Naive thymus-derived CD4-positive, alpha-beta T cell (primary cell): ENCODE measurements around the gene C2orf15. TPM values are rescaled to one million over a fixed set of nuclear protein-coding genes. Genes with fewer than 3 reads are reported as not detected.

Source experiments
- ATAC-seq: fragments of 150-1000 bp; cut with Tn5 transposase; 2 replicates; pipeline ENCODE4 v1.10.0; 2021; ENCODE audit warnings: mild to moderate bottlenecking, moderate library complexity
- CTCF ChIA-PET: fragments of 350-600 bp; sonication (Branson Sonifier 250); formaldehyde crosslinking; loops from one replicate; lab custom pipeline; 2021; ENCODE audit warnings: antibody characterized with exemption; lab: Charles Lee
- POLR2A ChIA-PET: fragments of 350-600 bp; sonication (Branson Sonifier 250); formaldehyde crosslinking; loops from one replicate; lab custom pipeline; 2021; ENCODE audit warnings: antibody characterized with exemption, inconsistent platforms; lab: Charles Lee
- DNase-seq, 9 donors: peaks; one replicate each; pipeline versions ENCODE4 v3.0.0 to v3.0.0-alpha.2; 2020 to 2022; ENCODE audit warnings: mixed read lengths in 1 of 9
- H3K27ac ChIP-seq: one replicate; pipeline ENCODE4 v1.7.0; 2013; ENCODE audit warnings: mild to moderate bottlenecking, low read depth, low read length, moderate library complexity
- H3K27me3 ChIP-seq, 2 donors: one replicate each; pipeline ENCODE4 v1.7.0; 2013; ENCODE audit warnings: low read length in 2 of 2, mild to moderate bottlenecking in 2 of 2, moderate library complexity in 2 of 2; ENCODE audit not compliant: control insufficient read depth in 2 of 2, insufficient read depth in 2 of 2
- H3K36me3 ChIP-seq, 3 experiments: 1 replicate in 2 of 3; 2 replicates in 1 of 3; pipeline ENCODE4 v1.7.0; 2013; ENCODE audit warnings: low read length in 3 of 3, mild to moderate bottlenecking in 3 of 3, moderate library complexity in 1 of 3; ENCODE audit not compliant: insufficient read depth in 3 of 3, control insufficient read depth in 2 of 3
- H3K4me1 ChIP-seq, 2 donors: one replicate each; pipeline ENCODE4 v1.7.0; 2013; ENCODE audit warnings: low read length in 2 of 2, mild to moderate bottlenecking in 2 of 2, moderate library complexity in 1 of 2; ENCODE audit not compliant: control insufficient read depth in 2 of 2, insufficient read depth in 2 of 2
- H3K4me3 ChIP-seq: 2 replicates; pipeline ENCODE4 v1.7.0; 2013; ENCODE audit warnings: mild to moderate bottlenecking, low read length
- H3K9me3 ChIP-seq, 3 experiments: 1 replicate in 2 of 3; 2 replicates in 1 of 3; pipeline ENCODE4 v1.7.0; 2013; ENCODE audit warnings: low read length in 3 of 3; ENCODE audit not compliant: control insufficient read depth in 2 of 3
- H3K27ac Mint-ChIP-seq, 9 donors: one replicate each; pipeline ENCODE4 v1.8.0; 2020 to 2022; ENCODE audit warnings: mixed read lengths in 9 of 9, mild to moderate bottlenecking in 8 of 9, moderate library complexity in 5 of 9, inconsistent platforms in 2 of 9
- H3K27me3 Mint-ChIP-seq, 5 donors: one replicate each; pipeline ENCODE4 v1.8.0; 2021 to 2022; ENCODE audit warnings: mixed read lengths in 5 of 5, mild to moderate bottlenecking in 1 of 5
- H3K36me3 Mint-ChIP-seq, 5 donors: one replicate each; pipeline ENCODE4 v1.8.0; 2020 to 2022; ENCODE audit warnings: mixed read lengths in 5 of 5, mild to moderate bottlenecking in 3 of 5, inconsistent platforms in 1 of 5
- H3K4me1 Mint-ChIP-seq, 7 donors: one replicate each; pipeline ENCODE4 v1.8.0; 2020 to 2022; ENCODE audit warnings: mixed read lengths in 7 of 7, mild to moderate bottlenecking in 3 of 7, inconsistent platforms in 1 of 7
- H3K4me3 Mint-ChIP-seq, 10 donors: one replicate each; pipeline ENCODE4 v1.8.0; 2020 to 2022; ENCODE audit warnings: mild to moderate bottlenecking in 10 of 10, mixed read lengths in 10 of 10, moderate library complexity in 6 of 10, inconsistent platforms in 2 of 10
- H3K9me3 Mint-ChIP-seq, 11 donors: one replicate each; pipeline ENCODE4 v1.8.0; 2020 to 2022; ENCODE audit warnings: mixed read lengths in 11 of 11, mild to moderate bottlenecking in 4 of 11, inconsistent platforms in 1 of 11, moderate library complexity in 1 of 11
- intact Hi-C, 2 donors: fragments of 100-400 bp; cut with micrococcal nuclease; formaldehyde crosslinking; loops; one replicate each; pipeline ENCODE4 v1.15.1; 2023
- polyA plus RNA-seq, 2 donors: library from polyadenylated mRNA; unstranded; fragments of 300-500 nt; fragmentation: Illumina TruSeq; gene quantifications; one replicate each; pipeline ENCODE4 v1.2.3, GENCODE V29; 2021
- total RNA-seq, 6 experiments: library from RNA in 5 of 6; stranded (reverse) in 5 of 6; gene quantifications; 1 replicate in 5 of 6; 2 replicates in 1 of 6; pipeline ENCODE4 v1.2.3 and lab custom pipeline; 2021 to 2026

Gene C2orf15
- total and polyA plus RNA-seq, 7 experiments from 2014 or later: 0.48 to 7.8 (median 3.3) TPM

DNA sequence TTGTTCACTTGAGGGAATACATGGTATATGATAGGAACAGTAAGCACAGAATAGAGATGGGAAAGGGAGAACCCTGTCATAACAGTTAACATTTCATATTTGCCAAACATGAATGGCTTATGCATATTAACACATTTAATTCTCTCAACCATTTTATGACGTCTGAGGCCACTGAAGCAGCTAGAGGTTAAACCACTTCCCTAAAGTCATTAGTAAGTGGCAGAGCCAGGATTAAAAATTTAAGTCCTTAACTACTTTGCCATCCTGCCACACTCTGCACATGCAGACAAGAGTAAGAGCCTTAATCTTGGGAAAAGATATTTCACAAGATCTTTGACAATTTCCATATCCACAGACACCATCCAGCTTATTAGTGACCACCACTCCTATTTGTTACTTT lies 15.4 kb downstream of the C2orf15 start:
- Mint-ChIP-seq H3K4me3 (peak overlapping the region in 6 of 10 donors; percentile 26 to 79 (median 52)), H3K9me3 (no peaks in the 10 kb centered on the region), H3K27ac (peak overlapping the region in 4 of 9 donors; percentile 34 to 70 (median 59)), H3K36me3 (peaks cover 14 to 26% (median 21%) of the 10 kb centered on the region in 5 donors), H3K4me1 (peaks cover 21 to 47% (median 38%) of the 10 kb centered on the region in 7 donors), H3K27me3 (no peaks in the 10 kb centered on the region)
- Histone ChIP-seq H3K4me3 (no peak overlapping the region), H3K27ac (peak overlapping the region; percentile 19), H3K4me1 (peaks cover 15 to 18% of the 10 kb centered on the region in 2 donors), H3K9me3 (no peaks in the 10 kb centered on the region), H3K36me3 (peaks cover 5 to 23% (median 10%) of the 10 kb centered on the region in 3 experiments), H3K27me3 (no peaks in the 10 kb centered on the region)
- POLR2A ChIA-PET: interaction anchor here (1.6 to 3.8 kb wide), 3 partner anchors 10 to 24 kb away, joined by 4 to 31 read pairs (median 14); partner anchors contain the start of genes C2orf15, MITD1 and MRPL30
- DNase-seq: no peak
- no peak for ATAC-seq
- CTCF ChIA-PET: no interaction called here
- intact Hi-C loops: loop anchor here (10.0 kb wide), 5 partner anchors 338 to 1492 kb away; partner anchors contain the start of genes ACTR1B (in 1 of the 2), C2orf92 (in 1 of the 2), COA5 (in 1 of the 2) and INPP4A (in 1 of the 2)

DNA sequence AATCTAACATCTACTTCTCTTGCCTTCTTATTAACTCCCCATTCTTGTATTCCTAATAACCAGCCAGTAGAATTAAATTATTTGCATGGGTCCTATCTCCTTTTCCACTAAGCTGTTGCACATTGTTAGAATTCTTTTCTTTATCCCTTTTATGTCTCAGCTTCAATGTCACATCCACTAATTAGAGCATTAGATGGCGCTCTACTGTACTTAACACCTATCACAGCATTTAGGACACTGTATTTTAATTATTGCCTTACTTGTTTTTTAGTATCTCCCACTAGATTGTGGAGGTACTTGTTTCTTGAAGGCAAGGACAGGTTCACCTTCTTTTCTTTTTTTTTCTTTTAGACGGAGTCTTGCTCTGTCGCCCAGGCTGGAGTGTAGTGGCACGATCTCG lies 17.1 kb downstream of the C2orf15 start:
- no peaks in the 10 kb centered on the region for H3K27me3 Mint-ChIP-seq
- peak overlapping the region; percentile 19 for H3K27ac ChIP-seq
- H3K27ac Mint-ChIP-seq: peak overlapping the region in 5 of 9 donors; percentile 34 to 75 (median 63)
- no peaks in the 10 kb centered on the region for H3K9me3 Mint-ChIP-seq
- H3K4me1 Mint-ChIP-seq: peaks cover 21 to 48% (median 40%) of the 10 kb centered on the region in 7 donors
- no peaks in the 10 kb centered on the region for H3K9me3 ChIP-seq
- peak overlapping the region in 1 of 10 donors; percentile 59 for H3K4me3 Mint-ChIP-seq
- peaks cover 14 to 35% (median 26%) of the 10 kb centered on the region in 5 donors for H3K36me3 Mint-ChIP-seq
- intact Hi-C loops: loop anchor here (10.0 kb wide), 5 partner anchors 336 to 1494 kb away; partner anchors contain the start of genes ACTR1B (in 1 of the 2), C2orf92 (in 1 of the 2), COA5 (in 1 of the 2) and INPP4A (in 1 of the 2)
- H3K4me3 ChIP-seq: no peak overlapping the region
- ATAC-seq (no peak), DNase-seq (no peak)
- H3K36me3 ChIP-seq: peaks cover 5 to 32% (median 10%) of the 10 kb centered on the region in 3 experiments
- ChIA-PET CTCF (interaction anchor here (1.4 kb wide), 1 partner anchor 22 kb away, joined by 5 read pairs; the partner anchor contains the start of gene MITD1), POLR2A (interaction anchor here (0.7 to 2.2 kb wide), 4 partner anchors 17 to 178 kb away, joined by 3 to 14 read pairs (median 4); partner anchors contain the start of genes C2orf15 and EIF5B)
- peaks cover 13 to 14% of the 10 kb centered on the region in 2 donors for H3K4me1 ChIP-seq
- H3K27me3 ChIP-seq: no peaks in the 10 kb centered on the region

- Histone ChIP-seq H3K9me3 (no peaks in the 10 kb centered on the region), H3K27ac (no peak overlapping the region), H3K4me3 (no peak overlapping the region), H3K27me3 (no peaks in the 10 kb centered on the region), H3K4me1 (peaks cover 5 to 6% of the 10 kb centered on the region in 2 donors), H3K36me3 (peaks cover 5 to 32% (median 10%) of the 10 kb centered on the region in 3 experiments)
- H3K36me3 Mint-ChIP-seq: peaks cover 14 to 39% (median 26%) of the 10 kb centered on the region in 5 donors
- no peak for ATAC-seq
- no peak overlapping the region for H3K4me3 Mint-ChIP-seq
- H3K27ac Mint-ChIP-seq: peak overlapping the region in 7 of 9 donors; percentile 12 to 87 (median 32)
- intact Hi-C loops: loop anchor here (10.0 kb wide), 5 partner anchors 335 to 1495 kb away; partner anchors contain the start of genes ACTR1B (in 1 of the 2), C2orf92 (in 1 of the 2), COA5 (in 1 of the 2) and INPP4A (in 1 of the 2)
- CTCF ChIA-PET: interaction anchor here (1.4 kb wide), 1 partner anchor 21 kb away, joined by 5 read pairs; the partner anchor contains the start of gene MITD1
- H3K27me3 Mint-ChIP-seq: no peaks in the 10 kb centered on the region
- no peaks in the 10 kb centered on the region for H3K9me3 Mint-ChIP-seq
- POLR2A ChIA-PET: interaction anchor here (1.1 to 1.7 kb wide), 2 partner anchors 18 to 177 kb away, joined by 3 to 5 read pairs; partner anchors contain the start of genes C2orf15 and EIF5B
- DNase-seq: no peak
- H3K4me1 Mint-ChIP-seq: peaks cover 21 to 52% (median 43%) of the 10 kb centered on the region in 7 donors
Observed at GRCh38 chr2:99159594-99159993, 18.1 kb downstream of the C2orf15 start.

- peaks cover 1 to 11% (median 7%) of the 10 kb centered on the region in 7 donors for H3K4me1 Mint-ChIP-seq
- H3K36me3 Mint-ChIP-seq: peaks cover 0 to 46% (median 22%) of the 10 kb centered on the region in 5 donors
- peaks cover 12 to 52% (median 15%) of the 10 kb centered on the region in 3 experiments for H3K36me3 ChIP-seq
- intact Hi-C loops: no loop called here
- ChIA-PET CTCF (no interaction called here), POLR2A (interaction anchor here (1.0 to 2.7 kb wide), 2 partner anchors 9 to 11 kb away, joined by 4 to 10 read pairs; partner anchors contain the start of genes LIPT1 and TSGA10)
- H3K27me3 Mint-ChIP-seq: no peaks in the 10 kb centered on the region
- no peaks in the 10 kb centered on the region for H3K27me3 ChIP-seq
- peak overlapping the region in 5 of 9 donors; percentile 4 to 77 (median 37) for H3K27ac Mint-ChIP-seq
- no peaks in the 10 kb centered on the region for H3K9me3 ChIP-seq
- ATAC-seq (no peak), DNase-seq (no peak)
- H3K4me3 Mint-ChIP-seq: no peak overlapping the region
- H3K4me1 ChIP-seq: no peaks in the 10 kb centered on the region
- no peak overlapping the region for H3K4me3 ChIP-seq
- no peaks in the 10 kb centered on the region for H3K9me3 Mint-ChIP-seq
- no peak overlapping the region for H3K27ac ChIP-seq
Observed at GRCh38 chr2:99166218-99166617, 24.7 kb downstream of the C2orf15 start.

GRCh38 chr2:99169534-99169933 lies 28.0 kb downstream of the C2orf15 start:
- Mint-ChIP-seq H3K36me3 (peaks cover 0 to 42% (median 18%) of the 10 kb centered on the region in 5 donors), H3K27ac (peak overlapping the region in 4 of 9 donors; percentile 28 to 72 (median 51))
- CTCF ChIA-PET: no interaction called here

DNA sequence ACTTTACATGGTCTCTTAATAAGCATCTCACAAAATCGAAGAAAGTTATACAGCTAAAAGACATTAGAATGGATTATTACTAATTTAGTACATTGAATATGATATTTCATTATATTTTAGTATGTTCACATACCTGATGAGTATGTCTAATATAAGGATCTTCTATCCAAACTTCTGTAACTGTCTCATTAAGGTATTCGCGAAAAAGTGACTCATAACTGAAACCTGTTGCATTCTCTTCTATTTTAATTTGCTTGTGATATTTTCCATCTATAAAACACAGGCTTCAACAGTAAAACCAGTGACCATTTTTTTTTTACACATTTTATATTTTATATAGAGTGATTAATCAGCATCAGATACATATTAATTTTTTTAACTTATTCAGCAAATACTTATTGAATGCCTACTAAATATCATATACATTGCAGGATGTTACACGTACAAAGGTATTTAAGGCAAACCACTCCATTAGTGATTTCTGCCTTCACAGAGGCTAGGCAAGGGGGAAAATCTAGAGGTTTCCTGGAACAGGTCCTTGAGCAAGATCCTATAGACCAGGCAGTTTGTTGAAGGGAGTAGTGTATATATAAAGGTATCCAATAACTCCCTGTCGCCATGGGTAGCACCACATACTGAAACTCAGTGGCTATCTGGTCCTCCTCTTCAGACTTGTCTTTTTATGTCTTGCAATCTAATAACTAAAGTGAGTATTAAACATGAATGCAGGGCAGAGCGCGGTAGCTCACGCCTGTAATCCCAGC lies 30.1 kb downstream of the C2orf15 start:
- Histone ChIP-seq H3K36me3 (peaks cover 16 to 54% (median 17%) of the 10 kb centered on the region in 3 experiments), H3K27me3 (no peaks in the 10 kb centered on the region), H3K9me3 (no peaks in the 10 kb centered on the region), H3K4me3 (no peak overlapping the region), H3K4me1 (no peaks in the 10 kb centered on the region), H3K27ac (no peak overlapping the region)
- Mint-ChIP-seq H3K27ac (peak overlapping the region in 5 of 9 donors; percentile 21 to 77 (median 60)), H3K9me3 (no peaks in the 10 kb centered on the region), H3K27me3 (no peaks in the 10 kb centered on the region), H3K4me1 (peaks cover 8 to 37% (median 31%) of the 10 kb centered on the region in 7 donors), H3K36me3 (peaks cover 0 to 33% (median 17%) of the 10 kb centered on the region in 5 donors), H3K4me3 (no peak overlapping the region)
- CTCF ChIA-PET: no interaction called here
- ATAC-seq (no peak), DNase-seq (no peak)
- POLR2A ChIA-PET: interaction anchor here (0.7 to 1.2 kb wide), 4 partner anchors 17 to 470 kb away, joined by 3 to 5 read pairs (median 4); partner anchors contain the start of genes LIPT1 and TSGA10
- intact Hi-C loops: loop anchor here in 1 of 2 donors (10.0 kb wide), 1 partner anchor 537 kb away; no protein-coding TSS in a partner anchor

More at GRCh38 chr2:99169534-99169933, 28.0 kb downstream of the C2orf15 start:
- no peaks in the 10 kb centered on the region for H3K9me3 Mint-ChIP-seq
- H3K36me3 ChIP-seq: peaks cover 16 to 63% (median 17%) of the 10 kb centered on the region in 3 experiments
- no peaks in the 10 kb centered on the region for H3K27me3 ChIP-seq
- H3K27me3 Mint-ChIP-seq: no peaks in the 10 kb centered on the region
- peaks cover 2 to 25% (median 15%) of the 10 kb centered on the region in 7 donors for H3K4me1 Mint-ChIP-seq
- intact Hi-C loops: no loop called here
- POLR2A ChIA-PET: no interaction called here
- no peak for ATAC-seq
- DNase-seq: no peak
- no peaks in the 10 kb centered on the region for H3K9me3 ChIP-seq
- peak overlapping the region; percentile 25 for H3K27ac ChIP-seq
- H3K4me3 Mint-ChIP-seq: no peak overlapping the region
- H3K4me1 ChIP-seq: no peaks in the 10 kb centered on the region
- H3K4me3 ChIP-seq: no peak overlapping the region
